HG03457 (cell line): Measurements from ENCODE around the gene DZIP1L.

Source experiments
- ATAC-seq: cut with Tn5 transposase; IDR thresholded peaks from one replicate; pipeline ENCODE4 v1.9.1; 2021; ENCODE audit warnings: moderate number of reproducible peaks; ENCODE audit not compliant: unreplicated experiment

Gene DZIP1L

GRCh38 chr3:138072796-138073195, 42.6 kb downstream of the DZIP1L start:
- ATAC-seq, result no peak

GRCh38 chr3:138070006-138070405, 45.4 kb downstream of the DZIP1L start:
- ATAC-seq, result no peak

- ATAC-seq, result peak; percentile 59
Observed at GRCh38 chr3:138068579-138069174, 46.7 kb downstream of the DZIP1L start.

GRCh38 chr3:138068046-138068445, 47.4 kb downstream of the DZIP1L start:
- ATAC-seq, result no peak

- no peak for ATAC-seq
Observed at GRCh38 chr3:138066972-138067371, 48.4 kb downstream of the DZIP1L start.

GRCh38 chr3:138066383-138066782, 49.0 kb downstream of the DZIP1L start:
- peak; percentile 76 for ATAC-seq

- peak; percentile 24 for ATAC-seq
Observed at GRCh38 chr3:138065949-138066348, 49.5 kb downstream of the DZIP1L start.

GRCh38 chr3:138063416-138063815, 52.0 kb downstream of the DZIP1L start:
- ATAC-seq, result no peak

- no peak for ATAC-seq
Observed at GRCh38 chr3:138062626-138063025, 52.8 kb downstream of the DZIP1L start.

- ATAC-seq, result no peak
Observed at GRCh38 chr3:138062037-138062436, 53.4 kb downstream of the DZIP1L start.

- ATAC-seq, result peak; percentile 54
Observed at GRCh38 chr3:138060792-138061191, 54.6 kb downstream of the DZIP1L start.

GRCh38 chr3:138059261-138059660, 56.1 kb downstream of the DZIP1L start:
- no peak for ATAC-seq

GRCh38 chr3:138057384-138057783, 58.0 kb downstream of the DZIP1L start:
- ATAC-seq, result no peak

- no peak for ATAC-seq
Observed at GRCh38 chr3:138054057-138054456, 61.4 kb downstream of the DZIP1L start.

GRCh38 chr3:138051947-138052802, 63.2 kb downstream of the DZIP1L start:
- ATAC-seq, result peak; percentile 59

- no peak for ATAC-seq
Observed at GRCh38 chr3:138049157-138049919, 66.1 kb downstream of the DZIP1L start.

GRCh38 chr3:138047596-138048158, 67.7 kb downstream of the DZIP1L start:
- no peak for ATAC-seq

GRCh38 chr3:138046955-138047354, 68.5 kb downstream of the DZIP1L start:
- ATAC-seq, result no peak

GRCh38 chr3:138046085-138046484, 69.3 kb downstream of the DZIP1L start:
- no peak for ATAC-seq

GRCh38 chr3:138043266-138044029, 72.0 kb downstream of the DZIP1L start:
- ATAC-seq, result no peak

GRCh38 chr3:138042043-138042442, 73.4 kb downstream of the DZIP1L start:
- ATAC-seq, result no peak
